Retinal pigment epithelial cell (primary cell): Measurements from ENCODE around the gene OTX1.

Source experiments
- DNase-seq: peaks from one replicate; pipeline ENCODE4 v3.0.0-alpha.2; 2010; ENCODE audit warnings: low read depth
- H3K4me3 ChIP-seq: 2 replicates; pipeline ENCODE4 v1.5.1; 2011; ENCODE audit warnings: mild to moderate bottlenecking, low read length, control low read depth, moderate library complexity
- CTCF ChIP-seq: conservative IDR thresholded peaks from 2 replicates; pipeline ENCODE4 v1.5.1; 2011; ENCODE audit warnings: low read depth, low read length, control low read depth, inconsistent platforms

The OTX1 gene

GRCh38 chr2:63035169-63035568, 15.5 kb upstream of the OTX1 start:
- DNase-seq: no peak
- no peak for TF ChIP-seq CTCF
- H3K4me3 ChIP-seq: no peak overlapping the region

GRCh38 chr2:63035660-63036059, 15.0 kb upstream of the OTX1 start:
- no peak overlapping the region for H3K4me3 ChIP-seq
- no peak for DNase-seq
- no peak for TF ChIP-seq CTCF

GRCh38 chr2:63038034-63038433, 12.6 kb upstream of the OTX1 start:
- peak; percentile 59 for TF ChIP-seq CTCF
- DNase-seq: no peak
- H3K4me3 ChIP-seq: no peak overlapping the region

- H3K4me3 ChIP-seq: no peak overlapping the region
- DNase-seq: no peak
- TF ChIP-seq CTCF: no peak
Observed at GRCh38 chr2:63040586-63040985, 10.0 kb upstream of the OTX1 start.

GRCh38 chr2:63041592-63041991, 9.0 kb upstream of the OTX1 start:
- no peak for DNase-seq
- no peak for TF ChIP-seq CTCF
- no peak overlapping the region for H3K4me3 ChIP-seq

GRCh38 chr2:63044362-63045327, 6.0 kb upstream of the OTX1 start:
- no peak for TF ChIP-seq CTCF
- no peak overlapping the region for H3K4me3 ChIP-seq
- DNase-seq: no peak

GRCh38 chr2:63046552-63046951, 4.1 kb upstream of the OTX1 start:
- no peak for TF ChIP-seq CTCF
- DNase-seq: no peak
- no peak overlapping the region for H3K4me3 ChIP-seq
